Nephron progenitor cell (in vitro differentiated cells): Measurements from ENCODE around the gene BTD.

Experiments
- DNase-seq: peaks from one replicate; pipeline ENCODE4 v3.0.0; 2021
- H3K27ac Mint-ChIP-seq: 2 replicates; pipeline ENCODE4 v1.8.0; 2021; ENCODE audit warnings: mild to moderate bottlenecking, moderate library complexity, mixed read lengths
- H3K27me3 Mint-ChIP-seq: 2 replicates; pipeline ENCODE4 v1.8.0; 2021; ENCODE audit warnings: mild to moderate bottlenecking, low read depth, mixed read lengths; ENCODE audit not compliant: poor library complexity
- H3K36me3 Mint-ChIP-seq: 2 replicates; pipeline ENCODE4 v1.8.0; 2021; ENCODE audit warnings: low read depth, mixed read lengths
- H3K4me1 Mint-ChIP-seq: 2 replicates; pipeline ENCODE4 v1.8.0; 2021; ENCODE audit warnings: mixed read lengths
- H3K4me3 Mint-ChIP-seq: 2 replicates; pipeline ENCODE4 v1.8.0; 2021; ENCODE audit warnings: mild to moderate bottlenecking, moderate library complexity, mixed read lengths
- H3K9me3 Mint-ChIP-seq: 2 replicates; pipeline ENCODE4 v1.8.0; 2021; ENCODE audit warnings: mild to moderate bottlenecking, moderate library complexity, mixed read lengths
- TF ChIP-seq, protein P1 (sequence below): fragments of 200-600 bp; sonication (generic); IDR thresholded peaks from 2 replicates; pipeline ENCODE4 v1.5.0; 2021; ENCODE audit warnings: antibody characterized with exemption

The BTD gene

DNA sequence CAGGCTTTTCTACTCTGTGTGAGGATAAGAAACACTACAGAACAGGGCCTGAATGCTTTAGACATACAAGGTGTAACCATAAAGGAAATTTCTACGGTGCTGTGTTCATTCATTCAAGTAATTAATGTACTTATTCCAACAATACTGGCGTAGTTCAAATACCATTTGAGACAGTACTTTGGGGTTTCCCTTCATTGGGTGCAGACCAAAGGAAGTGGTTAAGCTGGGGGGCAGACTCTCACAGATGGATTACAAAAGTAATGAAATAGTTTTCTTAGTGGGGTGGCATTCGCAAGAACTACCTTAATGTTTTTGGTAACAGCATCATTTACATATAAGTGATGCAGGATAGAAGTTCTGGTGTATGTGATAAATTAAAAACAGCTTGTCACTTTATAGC is 65.9 kb downstream of the BTD start:
- peaks cover 65% of the 10 kb centered on the region for H3K36me3 Mint-ChIP-seq

DNA sequence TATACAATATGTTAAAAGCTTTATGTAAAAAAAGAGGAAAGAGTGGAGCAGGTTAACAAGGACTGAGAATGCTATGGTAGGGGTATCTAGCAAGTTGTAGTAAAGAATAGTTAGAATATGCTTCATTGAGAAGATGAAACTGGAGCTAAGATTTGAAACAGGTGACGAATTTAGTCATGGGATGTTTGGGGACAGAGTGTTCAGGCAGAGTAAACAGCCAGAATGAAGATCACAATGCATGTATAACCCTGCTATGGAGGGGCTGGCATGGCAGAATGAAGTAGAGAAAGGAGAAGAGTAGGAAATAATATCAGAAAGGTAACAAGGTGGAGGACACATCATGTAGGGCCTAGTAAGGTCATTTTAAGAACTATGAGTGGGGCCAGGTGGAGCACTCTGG is 72.0 kb downstream of the BTD start:
- Mint-ChIP-seq H3K4me1 (no peaks in the 10 kb centered on the region), H3K27ac (no peak overlapping the region), H3K9me3 (no peaks in the 10 kb centered on the region), H3K4me3 (no peak overlapping the region), H3K27me3 (no peaks in the 10 kb centered on the region), H3K36me3 (peaks cover 37% of the 10 kb centered on the region)
- TF ChIP-seq, protein P1, sequence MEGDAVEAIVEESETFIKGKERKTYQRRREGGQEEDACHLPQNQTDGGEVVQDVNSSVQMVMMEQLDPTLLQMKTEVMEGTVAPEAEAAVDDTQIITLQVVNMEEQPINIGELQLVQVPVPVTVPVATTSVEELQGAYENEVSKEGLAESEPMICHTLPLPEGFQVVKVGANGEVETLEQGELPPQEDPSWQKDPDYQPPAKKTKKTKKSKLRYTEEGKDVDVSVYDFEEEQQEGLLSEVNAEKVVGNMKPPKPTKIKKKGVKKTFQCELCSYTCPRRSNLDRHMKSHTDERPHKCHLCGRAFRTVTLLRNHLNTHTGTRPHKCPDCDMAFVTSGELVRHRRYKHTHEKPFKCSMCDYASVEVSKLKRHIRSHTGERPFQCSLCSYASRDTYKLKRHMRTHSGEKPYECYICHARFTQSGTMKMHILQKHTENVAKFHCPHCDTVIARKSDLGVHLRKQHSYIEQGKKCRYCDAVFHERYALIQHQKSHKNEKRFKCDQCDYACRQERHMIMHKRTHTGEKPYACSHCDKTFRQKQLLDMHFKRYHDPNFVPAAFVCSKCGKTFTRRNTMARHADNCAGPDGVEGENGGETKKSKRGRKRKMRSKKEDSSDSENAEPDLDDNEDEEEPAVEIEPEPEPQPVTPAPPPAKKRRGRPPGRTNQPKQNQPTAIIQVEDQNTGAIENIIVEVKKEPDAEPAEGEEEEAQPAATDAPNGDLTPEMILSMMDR: no peak
- no peak for DNase-seq

More for the DNA sequence above, 65.9 kb downstream of the BTD start:
- Mint-ChIP-seq H3K4me3 (no peak overlapping the region), H3K27me3 (no peaks in the 10 kb centered on the region), H3K27ac (no peak overlapping the region), H3K9me3 (peaks cover 11% of the 10 kb centered on the region), H3K4me1 (no peaks in the 10 kb centered on the region)
- no peak for DNase-seq
- TF ChIP-seq, protein P1: no peak

DNA sequence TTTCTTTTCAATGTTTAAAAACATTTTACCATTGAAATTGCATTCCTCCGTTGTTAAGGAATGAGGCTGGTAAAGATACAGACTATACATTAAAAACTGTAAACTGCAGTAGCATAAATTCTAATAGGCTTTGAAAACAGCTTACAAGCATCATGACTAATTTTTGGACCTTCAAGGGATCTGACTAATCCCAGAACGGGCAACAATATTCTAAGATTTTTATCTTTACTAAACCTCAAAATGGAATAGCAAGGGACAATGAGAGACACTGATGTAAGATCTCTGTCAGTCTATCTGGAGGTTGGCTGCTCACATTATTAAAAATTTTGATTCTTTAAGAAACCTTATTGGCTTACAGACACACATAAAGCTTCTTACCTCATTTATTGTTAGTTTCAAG is 74.7 kb downstream of the BTD start:
- H3K27ac Mint-ChIP-seq: no peak overlapping the region
- no peak for DNase-seq
- no peak overlapping the region for H3K4me3 Mint-ChIP-seq
- peaks cover 24% of the 10 kb centered on the region for H3K36me3 Mint-ChIP-seq
- TF ChIP-seq, protein P1: no peak
- no peaks in the 10 kb centered on the region for H3K9me3 Mint-ChIP-seq
- H3K27me3 Mint-ChIP-seq: no peaks in the 10 kb centered on the region
- no peaks in the 10 kb centered on the region for H3K4me1 Mint-ChIP-seq

DNA sequence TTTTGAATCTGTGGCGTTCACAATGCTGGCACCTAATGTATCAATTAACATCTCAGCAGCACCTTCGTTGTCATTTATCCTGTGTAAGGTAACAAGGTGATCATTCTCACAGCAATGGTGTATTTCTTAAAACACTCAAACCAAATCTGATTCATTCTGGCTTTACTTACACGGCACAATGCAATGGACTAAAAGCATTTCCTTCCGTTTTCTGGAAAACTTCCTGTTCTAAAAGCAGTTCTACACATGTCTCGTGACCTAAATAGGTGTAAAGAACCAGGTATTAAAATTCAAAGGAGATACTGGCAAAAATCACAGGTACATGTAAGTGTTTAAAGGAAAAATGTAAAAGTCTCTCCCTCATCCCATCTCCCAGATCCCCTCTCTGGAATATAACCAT is 77.8 kb downstream of the BTD start:
- no peak overlapping the region for H3K27ac Mint-ChIP-seq

DNA sequence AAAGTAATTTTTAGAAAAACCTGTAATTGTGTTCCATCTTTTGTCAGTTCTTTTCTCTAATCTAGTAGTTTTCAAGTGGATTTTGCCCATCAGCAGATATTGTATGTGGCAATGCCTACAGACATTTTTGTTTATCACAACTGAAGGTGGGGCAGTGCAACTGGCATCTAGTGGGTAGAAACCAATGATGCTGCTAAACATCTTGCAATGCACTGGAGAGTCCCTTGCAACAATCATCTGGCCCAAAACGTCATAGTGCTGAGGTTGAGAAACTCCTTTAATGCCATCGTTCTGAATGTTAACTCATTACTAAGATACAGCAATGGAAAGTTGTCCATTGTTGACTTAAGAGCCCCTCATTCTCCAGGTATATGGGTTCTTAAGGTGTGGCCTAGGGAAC is 80.1 kb downstream of the BTD start:
- DNase-seq: no peak
- peaks cover 47% of the 10 kb centered on the region for H3K36me3 Mint-ChIP-seq
- no peaks in the 10 kb centered on the region for H3K9me3 Mint-ChIP-seq
- no peak overlapping the region for H3K4me3 Mint-ChIP-seq
- no peaks in the 10 kb centered on the region for H3K27me3 Mint-ChIP-seq
- H3K4me1 Mint-ChIP-seq: no peaks in the 10 kb centered on the region
- TF ChIP-seq, protein P1: no peak
- H3K27ac Mint-ChIP-seq: no peak overlapping the region

More for the DNA sequence above, 77.8 kb downstream of the BTD start:
- H3K4me3 Mint-ChIP-seq: no peak overlapping the region
- peaks cover 23% of the 10 kb centered on the region for H3K36me3 Mint-ChIP-seq
- TF ChIP-seq, protein P1: no peak
- DNase-seq: no peak
- no peaks in the 10 kb centered on the region for H3K9me3 Mint-ChIP-seq
- no peaks in the 10 kb centered on the region for H3K27me3 Mint-ChIP-seq
- no peaks in the 10 kb centered on the region for H3K4me1 Mint-ChIP-seq

DNA sequence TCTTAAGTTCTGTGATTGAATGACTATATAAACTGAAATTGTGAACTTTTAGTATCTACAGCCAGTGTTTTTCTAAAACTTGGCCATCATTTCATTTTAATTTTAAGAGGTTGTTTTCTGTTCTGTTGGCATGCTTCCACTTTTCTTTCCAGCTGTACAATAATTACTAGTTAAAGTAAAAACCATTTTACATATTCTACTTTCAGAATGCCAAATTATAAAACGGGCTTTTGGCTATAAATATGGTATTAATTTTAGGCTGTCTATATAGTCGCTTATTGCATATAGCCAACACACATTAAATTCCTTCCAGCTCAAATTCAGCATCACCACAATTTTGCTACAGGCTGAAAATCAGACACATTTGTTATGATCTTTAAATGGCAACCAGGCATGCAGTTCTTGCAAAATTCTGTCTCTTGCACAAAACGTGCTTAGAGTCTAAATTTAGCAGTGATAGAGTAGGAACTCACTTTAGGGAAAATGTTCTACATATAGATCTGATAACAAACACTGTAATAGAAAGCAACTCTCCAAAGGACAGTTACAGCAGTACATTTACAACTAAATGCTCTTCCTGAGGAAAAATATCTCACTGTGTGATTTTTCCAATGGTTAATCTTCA is 81.1 kb downstream of the BTD start:
- TF ChIP-seq, protein P1: no peak
- no peak overlapping the region for H3K27ac Mint-ChIP-seq

More for the DNA sequence above, 81.1 kb downstream of the BTD start:
- Mint-ChIP-seq H3K9me3 (no peaks in the 10 kb centered on the region), H3K4me3 (no peak overlapping the region), H3K27me3 (no peaks in the 10 kb centered on the region), H3K4me1 (no peaks in the 10 kb centered on the region), H3K36me3 (peaks cover 40% of the 10 kb centered on the region)
- DNase-seq: no peak
